ENCODE data around the gene MUC20.
"Not testable (repeated sequence)": the region's sequence is repeated elsewhere in the genome, so short reads cannot be mapped to it uniquely, and the experiment has no call there.

MUC20 gene

DNA sequence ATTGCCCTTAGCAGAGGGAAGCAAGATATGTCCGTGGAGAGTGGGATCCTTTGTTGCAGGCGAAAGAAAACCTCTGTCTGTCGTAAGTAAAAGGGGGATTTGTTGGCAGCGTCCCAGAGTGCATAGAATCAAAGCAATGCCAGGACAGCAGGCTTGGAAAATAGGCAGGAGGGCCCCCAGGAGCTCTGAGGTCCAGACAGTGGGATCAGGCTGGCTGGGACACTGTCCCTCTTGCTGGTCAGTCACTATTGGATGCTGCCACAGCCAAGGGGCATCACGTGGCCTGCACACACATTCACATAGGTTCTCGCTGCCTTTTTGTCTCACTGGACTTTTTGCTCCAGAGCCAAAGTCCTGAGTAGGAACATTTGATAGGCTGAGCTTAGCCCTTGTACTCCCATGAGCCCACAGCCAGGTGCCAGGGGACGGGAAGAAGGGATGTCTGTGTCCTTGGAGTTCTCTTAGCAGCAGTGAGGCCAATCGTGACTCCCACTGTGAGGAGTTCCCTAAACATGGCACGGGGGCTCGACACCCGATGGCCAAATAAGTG is 10.7 kb downstream of the MUC20 start:
- DNase-seq (ENCODE audit: low spot score) = no peak

GRCh38 chr3:195732940-195733339 is 12.2 kb downstream of the MUC20 start:
- DNase-seq (ENCODE audit: low spot score) = no peak

DNA sequence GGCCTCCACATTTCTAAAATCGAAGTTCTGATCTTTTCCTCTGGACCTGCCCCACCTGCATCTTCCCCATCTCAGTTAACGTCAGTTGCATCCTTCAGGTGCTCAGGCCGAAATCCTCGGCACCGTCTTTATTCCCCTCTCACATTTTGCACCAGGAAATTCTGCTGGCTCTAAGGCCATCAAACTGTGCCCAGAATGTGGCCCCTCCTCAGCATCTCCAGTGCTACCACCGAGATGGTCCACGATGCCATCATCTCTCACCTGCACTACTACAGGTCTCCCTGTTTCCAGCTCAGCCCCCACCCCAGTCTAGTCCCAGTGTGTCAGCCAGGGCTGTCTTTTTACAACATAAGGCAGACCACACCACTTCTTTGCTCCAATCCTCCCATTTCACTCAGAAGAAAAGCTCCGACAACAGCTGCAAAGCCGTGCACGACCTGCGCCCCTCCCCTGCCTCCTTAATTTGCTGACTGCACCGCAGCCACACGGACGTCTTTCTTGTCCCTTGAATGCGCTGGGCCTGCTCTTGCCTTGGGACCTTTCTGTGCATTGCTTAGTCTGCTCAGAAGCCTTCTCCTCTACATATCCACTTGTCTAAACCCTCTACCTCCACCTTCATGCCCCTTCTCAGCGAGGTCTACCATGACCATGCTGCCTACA is 14.4 kb downstream of the MUC20 start:
- DNase-seq (ENCODE audit: low spot score) = no peak

GRCh38 chr3:195736866-195737490 is 16.2 kb downstream of the MUC20 start:
- DNase-seq (ENCODE audit: low spot score) = no peak

DNA sequence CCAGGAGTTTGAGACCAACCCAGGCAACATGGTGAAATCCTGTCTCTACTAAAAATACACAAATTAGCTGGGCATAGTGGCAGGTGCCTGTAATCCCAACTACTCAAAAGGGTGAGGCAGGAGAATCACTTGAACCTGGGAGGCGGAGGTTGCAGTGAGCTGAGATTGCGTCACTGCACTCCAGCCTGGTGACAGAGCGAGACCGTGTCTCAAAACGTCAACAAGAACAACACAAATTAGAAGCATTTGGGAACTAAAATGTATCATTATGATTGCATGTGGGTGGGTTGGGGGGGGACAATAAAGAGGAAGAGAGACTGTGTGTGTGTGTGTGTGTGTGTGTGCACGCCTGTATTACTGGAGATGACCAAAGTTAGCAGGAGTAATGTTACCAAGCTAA is 17.0 kb downstream of the MUC20 start:
- not testable (repeated sequence) for DNase-seq (ENCODE audit: low spot score)

DNA sequence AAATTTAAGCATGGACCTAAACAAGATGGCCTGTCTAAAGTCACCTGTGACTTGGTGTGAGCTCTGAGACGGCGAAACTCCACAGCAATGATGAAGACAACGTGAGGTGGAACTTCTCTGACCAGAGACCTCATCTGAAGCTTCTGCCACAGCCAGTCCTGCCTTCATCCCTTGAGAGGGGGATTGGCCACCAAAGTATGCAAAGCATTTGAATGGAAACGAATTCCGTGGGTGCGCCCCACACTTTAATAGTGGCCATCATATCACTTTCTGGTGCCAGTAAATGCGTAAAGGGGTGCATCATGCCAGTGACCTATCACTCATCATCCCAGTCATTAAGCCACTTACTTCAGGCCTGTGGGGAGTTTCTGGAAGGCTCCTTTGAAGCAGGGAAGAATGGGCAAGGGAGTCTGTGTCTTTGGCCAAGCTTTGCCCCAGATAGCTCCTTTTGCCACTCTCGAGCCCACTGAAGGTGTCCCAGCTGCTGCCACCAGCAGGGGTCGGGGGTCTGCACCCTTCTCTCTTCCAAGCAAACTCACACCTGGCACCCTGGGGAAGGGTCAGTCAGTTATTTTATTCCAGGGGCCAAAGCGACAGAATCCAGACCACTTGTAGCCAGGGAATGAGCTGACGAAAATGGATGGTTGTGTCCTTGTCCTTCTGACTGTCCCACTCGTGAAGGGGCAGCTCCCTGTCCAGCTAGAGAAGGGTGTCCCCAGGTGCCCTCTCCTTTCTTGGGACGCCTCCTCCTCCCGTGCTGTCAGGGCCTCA is 17.7 kb downstream of the MUC20 start:
- no peak for DNase-seq (ENCODE audit: low spot score)

DNA sequence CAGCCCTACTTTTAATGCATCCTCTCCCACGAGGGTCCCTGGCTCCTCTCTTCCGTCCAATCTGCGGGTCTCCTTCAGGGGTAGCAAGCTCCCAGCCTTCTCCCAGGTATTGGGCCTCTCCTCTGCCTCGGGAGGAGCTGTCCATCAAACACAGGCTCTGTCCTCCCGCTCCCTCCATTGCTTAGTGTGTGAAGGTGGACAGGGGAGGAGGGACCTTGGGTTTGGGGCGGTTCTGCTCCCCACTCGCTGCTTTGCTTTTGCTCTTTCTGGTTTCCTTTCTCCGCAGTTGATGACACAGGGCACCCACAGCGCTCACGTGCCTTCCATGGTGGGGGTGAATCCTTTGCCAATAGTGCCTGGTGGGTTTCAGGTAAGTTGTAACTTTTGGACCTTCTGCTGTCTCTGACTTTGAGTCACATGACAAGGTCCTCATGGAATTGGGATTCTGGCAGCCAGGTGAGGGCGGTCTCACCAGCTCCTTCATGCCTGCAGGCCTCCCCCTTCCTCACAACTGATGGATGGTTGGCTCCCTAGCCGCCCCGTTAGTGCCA is 18.9 kb downstream of the MUC20 start:
- DNase-seq (ENCODE audit: low spot score) = no peak

- DNase-seq (ENCODE audit: low spot score) = no peak
These were observed 23.7 kb downstream of the MUC20 start for GRCh38 chr3:195744437-195744836.

- no peak for DNase-seq (ENCODE audit: low spot score)
These were observed 25.6 kb downstream of the MUC20 start for GRCh38 chr3:195746346-195746745.

GRCh38 chr3:195746751-195747150 is 26.0 kb downstream of the MUC20 start:
- no peak for DNase-seq (ENCODE audit: low spot score)

DNA sequence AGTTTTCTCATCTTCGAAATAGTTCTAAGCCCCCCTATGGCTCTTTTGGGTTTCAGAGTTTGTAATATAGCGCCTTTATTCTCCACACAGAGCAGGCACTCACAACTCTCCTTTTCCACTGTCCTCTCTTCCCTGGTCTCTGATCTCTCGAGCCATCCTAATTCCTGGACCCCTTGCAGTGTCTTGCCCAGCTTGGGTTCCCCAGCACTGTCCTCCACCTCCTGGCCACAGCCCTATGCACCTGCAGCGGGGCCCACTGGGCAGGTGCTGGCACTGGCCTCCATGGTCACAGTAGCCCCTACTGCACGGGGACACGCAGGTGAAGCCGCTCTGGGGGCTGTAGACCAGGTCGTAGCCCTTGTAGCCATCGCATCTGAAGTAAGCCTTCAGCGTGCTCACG is 27.9 kb downstream of the MUC20 start:
- no peak for DNase-seq (ENCODE audit: low spot score)

DNA sequence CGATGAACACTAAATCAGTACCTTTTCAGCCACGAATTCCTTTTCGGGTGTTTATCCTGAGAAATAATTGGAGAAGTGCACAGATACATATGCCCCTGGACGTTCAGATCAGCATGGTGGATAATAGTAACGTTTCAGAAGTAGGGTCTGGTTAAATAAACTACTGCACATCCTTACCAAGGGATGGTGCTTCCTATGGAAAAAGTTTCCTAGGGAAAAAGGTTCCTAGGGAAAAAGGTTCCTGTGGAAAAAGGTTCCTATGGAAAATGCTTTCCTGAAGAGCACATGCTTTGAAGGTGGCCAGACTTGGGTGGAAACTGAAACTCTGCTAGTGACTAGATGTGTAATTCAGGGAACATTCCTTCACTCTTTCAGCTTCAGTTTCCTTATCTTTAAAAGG is 28.3 kb downstream of the MUC20 start:
- DNase-seq (ENCODE audit: low spot score) = not testable (repeated sequence)

DNA sequence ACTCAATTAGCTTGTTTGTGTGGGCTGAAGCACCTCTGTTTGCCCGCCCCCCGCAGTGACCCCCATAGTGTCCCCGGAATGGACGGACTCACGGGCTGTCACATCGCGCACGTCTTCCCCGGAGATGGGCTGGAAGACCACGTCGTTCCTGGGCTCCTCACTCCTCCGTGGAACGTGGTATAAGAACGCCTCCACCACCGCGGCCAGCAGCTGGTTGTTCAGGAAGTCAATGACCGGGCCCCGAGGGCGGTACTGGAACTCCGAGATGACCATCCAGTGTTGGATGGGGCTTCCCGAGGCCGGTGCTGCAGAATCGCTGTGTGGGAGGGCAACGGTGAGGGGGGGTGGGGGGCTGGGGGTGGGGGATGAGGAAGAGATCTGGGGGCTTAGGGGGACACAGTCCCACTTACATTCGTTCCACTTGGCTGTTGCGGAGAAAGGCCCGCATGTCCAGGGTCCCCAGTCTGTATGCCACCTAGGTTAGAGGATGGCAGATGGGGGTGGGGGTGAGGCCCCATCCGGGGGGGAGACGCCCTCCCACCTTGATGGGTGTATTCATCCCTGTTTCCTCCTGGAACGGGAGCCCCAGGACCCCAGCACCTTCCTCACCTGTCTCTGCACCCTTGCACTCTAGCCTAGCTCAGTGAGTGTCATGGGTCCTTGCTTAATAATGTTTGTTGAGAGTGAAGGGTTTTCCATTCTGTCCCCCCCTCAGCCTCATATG is 30.2 kb downstream of the MUC20 start:
- no peak for DNase-seq (ENCODE audit: low spot score)

- DNase-seq (ENCODE audit: low spot score) = no peak
These were observed 30.8 kb downstream of the MUC20 start for GRCh38 chr3:195751560-195751959.

- no peak for DNase-seq (ENCODE audit: low spot score)
These were observed 31.3 kb downstream of the MUC20 start for GRCh38 chr3:195752066-195752465.

GRCh38 chr3:195752546-195753331 is 32.0 kb downstream of the MUC20 start:
- no peak for DNase-seq (ENCODE audit: low spot score)

- no peak for DNase-seq (ENCODE audit: low spot score)
These were observed 32.8 kb downstream of the MUC20 start for GRCh38 chr3:195753581-195753980.

DNA sequence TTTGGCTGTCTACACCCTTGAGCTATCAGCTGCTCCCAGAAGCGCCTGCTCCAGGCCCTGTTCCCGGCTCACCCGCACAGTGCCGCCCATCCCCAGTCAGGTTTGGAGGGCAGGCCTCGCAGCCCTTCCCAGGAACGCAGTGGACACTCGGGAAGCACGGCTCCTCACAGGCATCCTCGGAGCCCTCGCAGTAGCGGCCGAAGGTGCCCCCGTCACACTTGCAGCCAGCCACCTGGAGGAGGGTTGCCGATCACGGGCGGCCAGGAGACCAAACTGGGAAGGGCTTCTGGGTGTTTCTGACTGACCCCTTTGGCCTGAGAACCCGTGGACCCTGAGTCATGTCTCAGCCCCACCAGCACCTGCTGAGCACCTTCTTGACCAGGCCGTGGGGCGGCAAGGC is 33.4 kb downstream of the MUC20 start:
- DNase-seq (ENCODE audit: low spot score) = no peak

GRCh38 chr3:195754906-195755305 is 34.1 kb downstream of the MUC20 start:
- no peak for DNase-seq (ENCODE audit: low spot score)

GRCh38 chr3:195755391-195755790 is 34.6 kb downstream of the MUC20 start:
- DNase-seq (ENCODE audit: low spot score) = no peak
